ENCODE measurements around the gene SMAD5.

- TF ChIP-seq CTCF (IDR thresholded peaks at IDR 0.05), result no peak
- TF ChIP-seq EZH2 (IDR thresholded peaks at IDR 0.05; ENCODE audit: borderline replicate concordance, insufficient read depth, low read depth, low read length, poor library complexity, severe bottlenecking), result no peak
Observed at GRCh38 chr5:136130581-136130980, 2.1 kb upstream of the SMAD5 start.

Data from B cell (primary cell).